ENCODE measurements around the gene DAB1.

- TF ChIP-seq EGR1 (IDR thresholded peaks at IDR 0.05; ENCODE audit: borderline replicate concordance in 1 of 2, low read depth in 2 of 2, low read length in 2 of 2) (no peak), POLR2A (IDR thresholded peaks at IDR 0.05; ENCODE audit: low read depth, low read length) (no peak), CREB1 (IDR thresholded peaks at IDR 0.05; ENCODE audit: low read depth) (no peak), ATF2 (IDR thresholded peaks at IDR 0.05; ENCODE audit: low read length) (no peak), FOS (IDR thresholded peaks at IDR 0.05; ENCODE audit: borderline replicate concordance, extremely low read depth, insufficient read length) (no peak), POLR2AphosphoS2 (IDR thresholded peaks at IDR 0.05; ENCODE audit: low read depth, low read length) (no peak)
Observed at GRCh38 chr1:57252597-57253294, 171.1 kb downstream of the DAB1 start.
